HG03521 (cell line): Measurements from ENCODE around the gene TSPAN14.
A peak's percentile ranks its signal among the peaks of the same experiment; 100 is the strongest.

Source experiments
- ATAC-seq: cut with Tn5 transposase; IDR thresholded peaks from one replicate; pipeline ENCODE4 v1.9.1; 2021; ENCODE audit warnings: mild to moderate bottlenecking, moderate library complexity; ENCODE audit not compliant: unreplicated experiment

The TSPAN14 gene

GRCh38 chr10:80421707-80422536 lies 32.2 kb upstream of the TSPAN14 start:
- ATAC-seq: peak; percentile 89

GRCh38 chr10:80425901-80426300 lies 28.2 kb upstream of the TSPAN14 start:
- no peak for ATAC-seq

- ATAC-seq: no peak
These were observed 26.6 kb upstream of the TSPAN14 start for GRCh38 chr10:80427541-80427940.

- no peak for ATAC-seq
These were observed 24.6 kb upstream of the TSPAN14 start for GRCh38 chr10:80429521-80429973.

- ATAC-seq: no peak
These were observed 21.0 kb upstream of the TSPAN14 start for GRCh38 chr10:80433134-80433533.

- no peak for ATAC-seq
These were observed 17.5 kb upstream of the TSPAN14 start for GRCh38 chr10:80436446-80437098.

GRCh38 chr10:80437227-80437626 lies 16.9 kb upstream of the TSPAN14 start:
- ATAC-seq: no peak

GRCh38 chr10:80441831-80442230 lies 12.3 kb upstream of the TSPAN14 start:
- ATAC-seq: no peak

GRCh38 chr10:80442879-80443278 lies 11.2 kb upstream of the TSPAN14 start:
- no peak for ATAC-seq

GRCh38 chr10:80443531-80443974 lies 10.6 kb upstream of the TSPAN14 start:
- peak; percentile 56 for ATAC-seq

GRCh38 chr10:80444124-80444523 lies 10.0 kb upstream of the TSPAN14 start:
- no peak for ATAC-seq

- peak; percentile 66 for ATAC-seq
These were observed 9.3 kb upstream of the TSPAN14 start for GRCh38 chr10:80444646-80445319.

- no peak for ATAC-seq
These were observed 6.5 kb upstream of the TSPAN14 start for GRCh38 chr10:80447436-80448190.

GRCh38 chr10:80448209-80448942 lies 5.7 kb upstream of the TSPAN14 start:
- no peak for ATAC-seq

GRCh38 chr10:80449520-80449919 lies 4.6 kb upstream of the TSPAN14 start:
- ATAC-seq: no peak

GRCh38 chr10:80451132-80451531 lies 3.0 kb upstream of the TSPAN14 start:
- no peak for ATAC-seq

- ATAC-seq: no peak
These were observed 2.0 kb upstream of the TSPAN14 start for GRCh38 chr10:80452069-80452468.

GRCh38 chr10:80452640-80453039 lies 1.5 kb upstream of the TSPAN14 start:
- ATAC-seq: no peak

GRCh38 chr10:80453056-80453841 lies 861 bp upstream of the TSPAN14 start:
- no peak for ATAC-seq
